ENCODE data around the gene FAM9A. TPM values are rescaled to one million over a fixed set of nuclear protein-coding genes. Genes with fewer than 3 reads are reported as not detected.

FAM9A gene
- total RNA-seq, 1 experiment from 2014 or later: not detected

DNA sequence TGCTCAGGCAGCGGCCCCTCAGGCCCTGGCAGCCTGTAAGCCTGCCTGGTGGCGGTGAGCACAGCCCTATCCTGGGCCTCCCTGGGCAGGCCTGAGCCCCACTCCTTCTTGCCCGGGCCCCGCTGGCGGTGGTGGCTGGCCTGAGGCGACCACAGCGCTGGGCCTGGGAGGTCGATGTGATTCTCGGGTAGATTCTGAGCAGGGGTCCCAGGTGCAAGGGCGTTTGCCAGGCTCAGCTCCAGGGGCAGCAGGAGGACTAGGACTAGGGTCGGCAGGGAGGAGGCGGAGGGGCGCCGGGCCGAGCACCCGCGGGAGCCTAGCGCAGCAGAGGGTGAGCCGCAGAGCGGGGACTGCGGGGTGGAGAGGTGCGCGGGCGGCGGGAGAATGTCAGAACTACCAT is 17.0 kb downstream of the FAM9A start:
- WGBS (ENCODE audit: extremely low coverage, insufficient read length, low lambda C conversion rate): no CpG with 5 or more reads among the region's 25 CpGs
- Histone ChIP-seq H4K20me1 (ENCODE audit: control insufficient read depth, insufficient read depth, insufficient read length) (no peaks in the 10 kb centered on the region), H3K23ac (ENCODE audit: insufficient read length, low read depth, low read length) (no peak overlapping the region), H2BK5ac (ENCODE audit: insufficient read length, low read length) (no peak overlapping the region), H3K27me3 (ENCODE audit: insufficient read depth, low read length) (no peaks in the 10 kb centered on the region), H3K9me3 (ENCODE audit: control insufficient read depth, low read depth, low read length) (no peaks in the 10 kb centered on the region), H3K79me2 (ENCODE audit: insufficient read depth, low read length) (no peaks in the 10 kb centered on the region), H3K18ac (ENCODE audit: insufficient read length, low read depth, low read length) (no peak overlapping the region), H4K8ac (replicated peaks; ENCODE audit: insufficient read length, low read depth, low read length) (no peak overlapping the region), H3K23me2 (ENCODE audit: insufficient read length, low read depth, low read length, poor library complexity, severe bottlenecking) (no peaks in the 10 kb centered on the region), H4K91ac (ENCODE audit: insufficient read length, low read depth, low read length) (no peak overlapping the region), H2AK5ac (ENCODE audit: insufficient read length, low read length) (no peak overlapping the region), H2BK120ac (ENCODE audit: low read depth, low read length, poor library complexity, severe bottlenecking) (no peak overlapping the region), H2BK15ac (ENCODE audit: low read depth, low read length) (no peak overlapping the region; the same call in 1 of the 2 replicates), H2BK12ac (ENCODE audit: insufficient read length, low read depth, low read length) (no peak overlapping the region), H3K4me1 (ENCODE audit: insufficient read depth, low read length) (no peaks in the 10 kb centered on the region; the same call in 1 of the 2 replicates), H3K4ac (ENCODE audit: low read depth, low read length) (no peak overlapping the region), H3K4me2 (ENCODE audit: insufficient read depth, insufficient read length, low read length) (no peak overlapping the region), H2AFZ (ENCODE audit: low read length) (no peak overlapping the region), H3K56ac (ENCODE audit: insufficient read length, low read depth, low read length) (no peak overlapping the region), H4K5ac (ENCODE audit: insufficient read length, low read depth, low read length) (no peak overlapping the region), H3K79me1 (ENCODE audit: insufficient read depth, low read depth, low read length, poor library complexity, severe bottlenecking) (no peaks in the 10 kb centered on the region), H3K14ac (ENCODE audit: insufficient read depth, low read length) (no peak overlapping the region; the same call in 1 of the 2 replicates), H3K27ac (ENCODE audit: insufficient read length, low read depth, low read length) (no peak overlapping the region), H2BK20ac (ENCODE audit: low read depth, low read length, poor library complexity, severe bottlenecking) (no peak overlapping the region), H3K9ac (ENCODE audit: extremely low read depth, insufficient read length, low read length) (no peak overlapping the region), H3T11ph (ENCODE audit: low read length) (no peak overlapping the region)
- peaks cover 0 to 17% of the 10 kb centered on the region in 2 experiments; a peak in 2 of 5 replicates for H3K9me3 Mint-ChIP-seq
- no peak for TF ChIP-seq CTCF (conservative IDR thresholded peaks at IDR 0.05)
- H3K27me3 Mint-ChIP-seq (ENCODE audit: low read depth): peaks cover 2% of the 10 kb centered on the region
- peaks cover 5 to 6% of the 10 kb centered on the region in 2 experiments; a peak in 3 of 4 replicates for H3K4me1 Mint-ChIP-seq
- no peak overlapping the region for H3K27ac Mint-ChIP-seq
- no peak overlapping the region for H3K4me3 Mint-ChIP-seq
- H3K36me3 Mint-ChIP-seq (ENCODE audit: insufficient read depth in 1 of 3, low read depth in 3 of 3): no peaks in the 10 kb centered on the region; a peak in 1 of 7 replicates
- DNase-seq: no peak
